HepG2 (cell line): Measurements from ENCODE around the gene CST4. TPM values are rescaled to one million over a fixed set of nuclear protein-coding genes. Genes with fewer than 3 reads are reported as not detected.

Source experiments
- ARID2 ChIP-seq: sonication (generic); formaldehyde crosslinking; IDR thresholded peaks from 2 replicates; pipeline ENCODE4 v1.8.1; 2022; ENCODE audit warnings: mild to moderate bottlenecking, missing genetic modification reagents, borderline replicate concordance
- ATF1 ChIP-seq: IDR thresholded peaks from 2 replicates; pipeline ENCODE4 v1.6.1; 2016; ENCODE audit warnings: mild to moderate bottlenecking, control low read depth
- EZH2 ChIP-seq: conservative IDR thresholded peaks from 2 replicates; pipeline ENCODE4 v1.6.1; 2012; ENCODE audit warnings: mild to moderate bottlenecking, low read depth, low read length, moderate library complexity
- IRX3 ChIP-seq: sonication (generic); formaldehyde crosslinking; IDR thresholded peaks from 2 replicates; pipeline ENCODE4 v1.8.1; 2023; ENCODE audit warnings: mild to moderate bottlenecking, low read depth, missing genetic modification reagents, borderline replicate concordance
- JUN ChIP-seq: sonication (generic); formaldehyde crosslinking; IDR thresholded peaks from 2 replicates; pipeline ENCODE4 v1.4.0; 2020; ENCODE audit warnings: mild to moderate bottlenecking, missing genetic modification reagents
- KLF15 ChIP-seq: sonication (generic); formaldehyde crosslinking; IDR thresholded peaks from 2 replicates; pipeline ENCODE4 v1.8.1; 2023; ENCODE audit warnings: borderline replicate concordance, mild to moderate bottlenecking, inconsistent platforms, missing genetic modification reagents, mixed read lengths
- MLLT10 ChIP-seq: sonication (generic); formaldehyde crosslinking; IDR thresholded peaks from 2 replicates; pipeline ENCODE4 v1.4.0; 2020; ENCODE audit warnings: missing genetic modification reagents
- NFYB ChIP-seq: sonication (generic); formaldehyde crosslinking; IDR thresholded peaks from 2 replicates; pipeline ENCODE4 v1.4.0; 2020; ENCODE audit warnings: missing genetic modification reagents
- REL ChIP-seq: sonication (generic); formaldehyde crosslinking; conservative IDR thresholded peaks from 2 replicates; pipeline ENCODE4 v1.8.0; 2022; ENCODE audit warnings: mild to moderate bottlenecking, missing genetic modification reagents, moderate library complexity
- SALL2 ChIP-seq: sonication (generic); formaldehyde crosslinking; IDR thresholded peaks from 2 replicates; pipeline ENCODE4 v1.8.1; 2023; ENCODE audit warnings: mild to moderate bottlenecking, missing genetic modification reagents, inconsistent platforms
- SIN3A ChIP-seq: IDR thresholded peaks from 2 replicates; pipeline ENCODE4 v1.6.1; 2011; ENCODE audit warnings: low read depth, mild to moderate bottlenecking, control low read depth, low read length, borderline replicate concordance
- SNAI1 ChIP-seq: sonication (generic); formaldehyde crosslinking; IDR thresholded peaks from 2 replicates; pipeline ENCODE4 v1.5.0; 2020; ENCODE audit warnings: mild to moderate bottlenecking, missing genetic modification reagents, borderline replicate concordance
- SOX13 ChIP-seq, 3 experiments: fragments of 450-650 bp in 1 of 3; sonication (generic) in 1 of 3; formaldehyde crosslinking in 1 of 3; IDR thresholded peaks in 2 of 3; conservative IDR thresholded peaks in 1 of 3; 2 replicates each; pipeline versions ENCODE4 v1.5.0 to v1.6.1; 2016 to 2020; ENCODE audit warnings: antibody characterized with exemption in 1 of 3, mild to moderate bottlenecking in 1 of 3, missing compliant biosample characterization in 1 of 3, missing genetic modification reagents in 1 of 3, moderate library complexity in 1 of 3
- SRSF4 ChIP-seq: fragments of 200-400 bp; formaldehyde crosslinking; IDR thresholded peaks from one replicate; pipeline ENCODE4 v1.6.1; 2018; ENCODE audit warnings: mild to moderate bottlenecking, low read depth, low read length, moderate library complexity; ENCODE audit not compliant: poor library complexity, severe bottlenecking
- TCF7 ChIP-seq: sonication (generic); IDR thresholded peaks from 2 replicates; pipeline ENCODE4 v1.6.1; 2016; ENCODE audit warnings: antibody characterized with exemption, low read depth
- YY1 ChIP-seq: IDR thresholded peaks from 2 replicates; pipeline ENCODE4 v1.6.1; 2011; ENCODE audit warnings: low read length, low read depth, moderate library complexity, mild to moderate bottlenecking; ENCODE audit not compliant: insufficient read depth, insufficient replicate concordance
- ZNF292 ChIP-seq: sonication (generic); formaldehyde crosslinking; IDR thresholded peaks from 2 replicates; pipeline ENCODE4 v1.8.1; 2022; ENCODE audit warnings: mild to moderate bottlenecking, low read depth, missing genetic modification reagents, borderline replicate concordance
- ZNF451 ChIP-seq: sonication (generic); formaldehyde crosslinking; IDR thresholded peaks from 2 replicates; pipeline ENCODE4 v1.5.0; 2020; ENCODE audit warnings: mild to moderate bottlenecking, missing genetic modification reagents
- ZNF546 ChIP-seq: sonication (generic); formaldehyde crosslinking; conservative IDR thresholded peaks from 2 replicates; pipeline ENCODE4 v1.8.1; 2023; ENCODE audit warnings: mild to moderate bottlenecking, missing genetic modification reagents
- ZNF720 ChIP-seq: sonication (generic); formaldehyde crosslinking; IDR thresholded peaks from 2 replicates; pipeline ENCODE4 v1.4.0; 2020; ENCODE audit warnings: missing genetic modification reagents
- polyA plus RNA-seq, 8 experiments: library from polyadenylated mRNA; depleted of rRNA in 3 of 8; stranded (reverse) in 7 of 8; unstranded in 1 of 8; fragments of >200 nt; fragmentation: Illumina TruSeq in 4 of 8; extraction: Trizol in 4 of 8; gene quantifications; 2 replicates each; pipeline versions ENCODE4 v1.2.1 to v1.2.3, GENCODE V29; 2011 to 2016; ENCODE audit warnings: low read depth in 4 of 8, missing spikeins in 1 of 8, mixed read lengths in 1 of 8; ENCODE audit not compliant: insufficient read depth in 1 of 8
- total RNA-seq, 5 experiments: library from RNA; depleted of rRNA; stranded (reverse); fragments of >200 nt; fragmentation: Illumina TruSeq; extraction: Trizol; gene quantifications; 2 replicates each; pipeline ENCODE4 v1.2.3, GENCODE V29; 2016; ENCODE audit warnings: low read depth in 1 of 5
- TF ChIP-seq, protein P1 (sequence below): IDR thresholded peaks from 2 replicates; pipeline ENCODE4 v1.6.1; 2016; ENCODE audit warnings: missing biosample characterization, missing genetic modification reagents, low read depth
- TF ChIP-seq, protein P2 (sequence below): sonication (generic); formaldehyde crosslinking; IDR thresholded peaks from 2 replicates; pipeline ENCODE4 v1.5.0; 2020; ENCODE audit warnings: missing genetic modification reagents
- TF ChIP-seq, protein P3 (sequence below): sonication (generic); formaldehyde crosslinking; IDR thresholded peaks from 2 replicates; pipeline ENCODE4 v1.4.0; 2020; ENCODE audit warnings: missing genetic modification reagents
- TF ChIP-seq, protein P4 (sequence below): IDR thresholded peaks from 2 replicates; pipeline ENCODE4 v1.6.1; 2016; ENCODE audit warnings: missing compliant biosample characterization, missing genetic modification reagents, borderline replicate concordance

Gene CST4
- total and polyA plus RNA-seq, 2 of the 13 experiments (the other 11 are each of a cell fraction or from before 2014, with no cell fraction given), result not detected

DNA sequence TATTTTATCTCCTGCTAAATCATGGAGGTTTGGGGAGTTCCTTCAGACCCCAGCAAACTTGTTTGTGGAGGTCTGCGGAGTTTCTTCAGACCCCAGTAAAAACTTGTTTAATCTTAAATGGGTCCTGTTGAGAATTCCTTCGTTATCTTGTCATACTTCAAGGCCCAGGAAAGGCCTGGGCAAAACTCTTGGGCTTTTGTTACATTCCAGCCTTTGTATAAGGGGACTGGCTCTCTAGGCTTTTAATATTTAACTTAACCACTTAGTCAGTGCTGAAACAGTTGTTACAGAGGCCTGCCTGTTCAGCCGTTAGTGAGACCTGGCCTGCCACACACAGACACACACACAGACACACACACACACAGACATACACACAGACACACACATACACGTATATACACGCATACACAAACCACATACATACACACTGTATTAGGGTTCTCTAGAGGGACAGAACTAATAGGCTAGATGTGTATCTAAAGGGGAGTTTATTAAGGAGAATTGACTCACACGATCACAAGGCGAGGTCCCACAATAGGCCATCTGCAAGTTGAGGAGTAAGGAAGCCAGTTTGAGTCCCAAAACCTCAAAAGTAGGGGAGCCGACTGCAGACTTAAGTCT is 29.7 kb downstream of the CST4 start (continued):
- TF ChIP-seq YY1, result no peak
- TF ChIP-seq MLLT10, result no peak
- TF ChIP-seq SALL2 (CRISPR knock-in tag), result peak; percentile 70; the same call in 1 of the 2 replicates
- TF ChIP-seq, protein P1, sequence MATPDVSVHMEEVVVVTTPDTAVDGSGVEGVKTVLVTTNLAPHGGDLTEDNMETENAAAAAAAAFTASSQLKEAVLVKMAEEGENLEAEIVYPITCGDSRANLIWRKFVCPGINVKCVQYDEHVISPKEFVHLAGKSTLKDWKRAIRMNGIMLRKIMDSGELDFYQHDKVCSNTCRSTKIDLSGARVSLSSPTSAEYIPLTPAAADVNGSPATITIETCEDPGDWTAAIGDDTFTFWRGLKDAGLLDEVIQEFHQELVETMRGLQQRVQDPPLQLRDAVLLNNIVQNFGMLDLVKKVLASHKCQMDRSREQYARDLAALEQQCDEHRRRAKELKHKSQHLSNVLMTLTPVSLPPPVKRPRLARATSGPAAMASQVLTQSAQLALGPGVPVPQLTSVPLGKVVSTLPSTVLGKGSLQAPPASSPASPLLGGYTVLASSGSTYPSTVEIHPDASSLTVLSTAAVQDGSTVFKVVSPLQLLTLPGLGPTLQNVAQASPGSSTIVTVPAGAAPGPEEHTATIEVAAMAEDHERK (CRISPR knock-in tag), result no peak
- TF ChIP-seq SNAI1 (CRISPR knock-in tag), result 0 out of 2 replicates have a peak, but pooled peaks have one; percentile 37
- no peak for TF ChIP-seq REL (CRISPR knock-in tag)
- TF ChIP-seq SIN3A, result no peak
- no peak for TF ChIP-seq ZNF451 (CRISPR knock-in tag)
- TF ChIP-seq, protein P2, sequence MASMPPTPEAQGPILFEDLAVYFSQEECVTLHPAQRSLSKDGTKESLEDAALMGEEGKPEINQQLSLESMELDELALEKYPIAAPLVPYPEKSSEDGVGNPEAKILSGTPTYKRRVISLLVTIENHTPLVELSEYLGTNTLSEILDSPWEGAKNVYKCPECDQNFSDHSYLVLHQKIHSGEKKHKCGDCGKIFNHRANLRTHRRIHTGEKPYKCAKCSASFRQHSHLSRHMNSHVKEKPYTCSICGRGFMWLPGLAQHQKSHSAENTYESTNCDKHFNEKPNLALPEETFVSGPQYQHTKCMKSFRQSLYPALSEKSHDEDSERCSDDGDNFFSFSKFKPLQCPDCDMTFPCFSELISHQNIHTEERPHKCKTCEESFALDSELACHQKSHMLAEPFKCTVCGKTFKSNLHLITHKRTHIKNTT (CRISPR knock-in tag), result no peak
- TF ChIP-seq SRSF4, result no peak
- no peak for TF ChIP-seq KLF15
- TF ChIP-seq NFYB (CRISPR knock-in tag), result peak; percentile 7; the same call in 1 of the 2 replicates
- peak; percentile 89; the same call in 1 of the 2 replicates for TF ChIP-seq ARID2
- TF ChIP-seq EZH2, result no peak
- TF ChIP-seq, protein P3, sequence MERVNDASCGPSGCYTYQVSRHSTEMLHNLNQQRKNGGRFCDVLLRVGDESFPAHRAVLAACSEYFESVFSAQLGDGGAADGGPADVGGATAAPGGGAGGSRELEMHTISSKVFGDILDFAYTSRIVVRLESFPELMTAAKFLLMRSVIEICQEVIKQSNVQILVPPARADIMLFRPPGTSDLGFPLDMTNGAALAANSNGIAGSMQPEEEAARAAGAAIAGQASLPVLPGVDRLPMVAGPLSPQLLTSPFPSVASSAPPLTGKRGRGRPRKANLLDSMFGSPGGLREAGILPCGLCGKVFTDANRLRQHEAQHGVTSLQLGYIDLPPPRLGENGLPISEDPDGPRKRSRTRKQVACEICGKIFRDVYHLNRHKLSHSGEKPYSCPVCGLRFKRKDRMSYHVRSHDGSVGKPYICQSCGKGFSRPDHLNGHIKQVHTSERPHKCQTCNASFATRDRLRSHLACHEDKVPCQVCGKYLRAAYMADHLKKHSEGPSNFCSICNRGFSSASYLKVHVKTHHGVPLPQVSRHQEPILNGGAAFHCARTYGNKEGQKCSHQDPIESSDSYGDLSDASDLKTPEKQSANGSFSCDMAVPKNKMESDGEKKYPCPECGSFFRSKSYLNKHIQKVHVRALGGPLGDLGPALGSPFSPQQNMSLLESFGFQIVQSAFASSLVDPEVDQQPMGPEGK (CRISPR knock-in tag), result no peak
- TF ChIP-seq IRX3 (CRISPR knock-in tag), result no peak; the same call in 1 of the 2 replicates
- peak; percentile 96; the same call in 1 of the 2 replicates for TF ChIP-seq ZNF292 (CRISPR knock-in tag)
- TF ChIP-seq ATF1 (CRISPR knock-in tag), result no peak
- TF ChIP-seq JUN (CRISPR knock-in tag), result no peak; the same call in 1 of the 2 replicates
- TF ChIP-seq, protein P4, sequence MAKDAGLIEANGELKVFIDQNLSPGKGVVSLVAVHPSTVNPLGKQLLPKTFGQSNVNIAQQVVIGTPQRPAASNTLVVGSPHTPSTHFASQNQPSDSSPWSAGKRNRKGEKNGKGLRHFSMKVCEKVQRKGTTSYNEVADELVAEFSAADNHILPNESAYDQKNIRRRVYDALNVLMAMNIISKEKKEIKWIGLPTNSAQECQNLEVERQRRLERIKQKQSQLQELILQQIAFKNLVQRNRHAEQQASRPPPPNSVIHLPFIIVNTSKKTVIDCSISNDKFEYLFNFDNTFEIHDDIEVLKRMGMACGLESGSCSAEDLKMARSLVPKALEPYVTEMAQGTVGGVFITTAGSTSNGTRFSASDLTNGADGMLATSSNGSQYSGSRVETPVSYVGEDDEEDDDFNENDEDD, result no peak
- 0 out of 2 replicates have a peak, but pooled peaks have one; percentile 41 for TF ChIP-seq SOX13 (IDR thresholded peaks at IDR 0.05)
- peak; percentile 26 to 76; a peak in 2 of 4 replicates for TF ChIP-seq SOX13 (CRISPR knock-in tag; conservative IDR thresholded peaks at IDR 0.05 in 1 of 2, IDR thresholded peaks at IDR 0.05 in 1 of 2)
- no peak; the same call in 1 of the 2 replicates for TF ChIP-seq ZNF546 (CRISPR knock-in tag)
- TF ChIP-seq ZNF720 (CRISPR knock-in tag), result no peak
- TF ChIP-seq TCF7, result peak; percentile 41; the same call in 1 of the 2 replicates
